Measurements from ENCODE around the gene SORCS3. TPM values are rescaled to one million over a fixed set of nuclear protein-coding genes. Genes with fewer than 3 reads are reported as not detected.

The SORCS3 gene
- total and polyA plus RNA-seq, 4 donors = 3.7 to 15.7 (median 14.8) TPM

DNA sequence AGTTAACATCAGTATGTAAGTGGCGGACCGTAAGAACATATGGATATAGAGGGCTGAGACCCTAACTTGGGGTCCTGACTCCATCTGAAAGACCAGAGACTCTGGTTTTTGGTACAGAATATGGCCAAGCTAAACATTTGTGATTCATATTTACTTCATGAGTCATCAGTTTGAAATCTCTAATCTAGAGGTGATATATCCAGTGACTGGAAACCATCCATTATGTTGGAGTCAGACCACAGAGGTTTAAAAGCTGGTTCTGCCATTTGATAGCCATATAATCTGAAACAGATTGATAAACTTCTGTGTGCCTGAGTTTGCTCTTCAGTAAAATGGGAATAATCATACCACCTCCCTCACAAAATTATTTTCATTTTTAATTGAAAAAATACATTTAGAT, 505.3 kb downstream of the SORCS3 start:
- H3K4me1 ChIP-seq (ENCODE audit: control insufficient read depth, insufficient read depth, low read length) = no peaks in the 10 kb centered on the region
- H3K27me3 ChIP-seq (ENCODE audit: control insufficient read depth, insufficient read depth, low read length) = no peaks in the 10 kb centered on the region
- no peak overlapping the region for H3K27ac ChIP-seq (ENCODE audit: low read depth, low read length)
- 100% methylated on average over 2 of the region's 2 CpGs for WGBS (ENCODE audit: insufficient coverage)
- no peak overlapping the region for H3K4me3 ChIP-seq (ENCODE audit: low read depth, low read length)
- no peak for DNase-seq (ENCODE audit: low read depth in 4 of 6, low spot score in 6 of 6)
- no peaks in the 10 kb centered on the region for H3K36me3 ChIP-seq (ENCODE audit: control insufficient read depth, insufficient read depth, low read length)
- H3K9me3 ChIP-seq (ENCODE audit: control insufficient read depth, insufficient read depth, low read length) = no peaks in the 10 kb centered on the region

GRCh38 chr10:105148456-105148855, 507.4 kb downstream of the SORCS3 start:
- WGBS (ENCODE audit: insufficient coverage) = 100% methylated on average over 1 of the region's 1 CpG

GRCh38 chr10:105148921-105149320, 507.8 kb downstream of the SORCS3 start:
- DNase-seq (ENCODE audit: low read depth in 4 of 6, low spot score in 6 of 6) = no peak
- Histone ChIP-seq H3K27ac (ENCODE audit: low read depth, low read length) (no peak overlapping the region), H3K4me1 (ENCODE audit: control insufficient read depth, insufficient read depth, low read length) (no peaks in the 10 kb centered on the region), H3K36me3 (ENCODE audit: control insufficient read depth, insufficient read depth, low read length) (no peaks in the 10 kb centered on the region), H3K27me3 (ENCODE audit: control insufficient read depth, insufficient read depth, low read length) (no peaks in the 10 kb centered on the region), H3K9me3 (ENCODE audit: control insufficient read depth, insufficient read depth, low read length) (no peaks in the 10 kb centered on the region), H3K4me3 (ENCODE audit: low read depth, low read length) (no peak overlapping the region)
- no CpG with 5 or more reads among the region's 2 CpGs for whole genome bisulfite sequencing (ENCODE audit: insufficient coverage)

More at GRCh38 chr10:105148456-105148855, 507.4 kb downstream of the SORCS3 start:
- Histone ChIP-seq H3K27me3 (ENCODE audit: control insufficient read depth, insufficient read depth, low read length) (no peaks in the 10 kb centered on the region), H3K9me3 (ENCODE audit: control insufficient read depth, insufficient read depth, low read length) (no peaks in the 10 kb centered on the region), H3K4me1 (ENCODE audit: control insufficient read depth, insufficient read depth, low read length) (no peaks in the 10 kb centered on the region), H3K27ac (ENCODE audit: low read depth, low read length) (no peak overlapping the region), H3K4me3 (ENCODE audit: low read depth, low read length) (no peak overlapping the region), H3K36me3 (ENCODE audit: control insufficient read depth, insufficient read depth, low read length) (no peaks in the 10 kb centered on the region)
- DNase-seq (ENCODE audit: low read depth in 4 of 6, low spot score in 6 of 6) = no peak

DNA sequence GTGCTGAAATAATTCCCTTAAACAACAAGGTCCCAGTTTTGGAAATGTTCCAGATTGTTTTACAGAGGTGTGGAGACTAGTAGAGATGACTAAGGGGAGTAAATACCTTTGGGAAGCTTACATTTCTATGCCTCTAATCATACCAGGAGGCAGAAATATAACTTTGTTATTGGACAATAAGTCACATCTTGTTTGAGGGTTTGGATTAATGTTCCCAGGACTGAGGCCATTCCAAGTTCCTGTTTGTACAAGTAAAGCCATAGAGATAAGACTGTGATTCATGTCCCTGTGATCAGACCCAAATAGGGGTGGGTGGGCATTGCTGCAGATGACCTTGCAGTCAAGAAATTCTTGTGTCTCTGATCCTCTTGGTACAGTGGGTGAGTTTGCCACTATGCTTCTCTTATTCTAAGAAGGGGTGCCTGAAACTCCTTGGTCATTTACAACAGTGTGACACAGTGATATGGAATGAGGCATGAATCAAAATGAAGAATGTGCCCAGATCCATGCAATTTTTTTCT, 508.3 kb downstream of the SORCS3 start:
- no peak for DNase-seq (ENCODE audit: low read depth in 4 of 6, low spot score in 6 of 6)
- no peaks in the 10 kb centered on the region for H3K4me1 ChIP-seq (ENCODE audit: control insufficient read depth, insufficient read depth, low read length)
- no peaks in the 10 kb centered on the region for H3K27me3 ChIP-seq (ENCODE audit: control insufficient read depth, insufficient read depth, low read length)
- no peak overlapping the region for H3K27ac ChIP-seq (ENCODE audit: low read depth, low read length)
- no peaks in the 10 kb centered on the region for H3K36me3 ChIP-seq (ENCODE audit: control insufficient read depth, insufficient read depth, low read length)
- no peaks in the 10 kb centered on the region for H3K9me3 ChIP-seq (ENCODE audit: control insufficient read depth, insufficient read depth, low read length)
- H3K4me3 ChIP-seq (ENCODE audit: low read depth, low read length) = no peak overlapping the region

- no peaks in the 10 kb centered on the region for H3K36me3 ChIP-seq (ENCODE audit: control insufficient read depth, insufficient read depth, low read length)
- no peak overlapping the region for H3K27ac ChIP-seq (ENCODE audit: low read depth, low read length)
- H3K4me3 ChIP-seq (ENCODE audit: low read depth, low read length) = no peak overlapping the region
- peak in 3 of 6 donors; percentile 12 to 53 (median 48) for DNase-seq (ENCODE audit: low read depth in 4 of 6, low spot score in 6 of 6)
- H3K4me1 ChIP-seq (ENCODE audit: control insufficient read depth, insufficient read depth, low read length) = no peaks in the 10 kb centered on the region
- H3K9me3 ChIP-seq (ENCODE audit: control insufficient read depth, insufficient read depth, low read length) = no peaks in the 10 kb centered on the region
- H3K27me3 ChIP-seq (ENCODE audit: control insufficient read depth, insufficient read depth, low read length) = no peaks in the 10 kb centered on the region
- WGBS (ENCODE audit: insufficient coverage) = 55% methylated on average over 4 of the region's 4 CpGs
Measured at GRCh38 chr10:105150259-105150880, 509.3 kb downstream of the SORCS3 start.

- H3K27me3 ChIP-seq (ENCODE audit: control insufficient read depth, insufficient read depth, low read length) = no peaks in the 10 kb centered on the region
- H3K4me3 ChIP-seq (ENCODE audit: low read depth, low read length) = no peak overlapping the region
- WGBS (ENCODE audit: insufficient coverage) = 100% methylated on average over 2 of the region's 4 CpGs
- no peak for DNase-seq (ENCODE audit: low read depth in 4 of 6, low spot score in 6 of 6)
- no peaks in the 10 kb centered on the region for H3K4me1 ChIP-seq (ENCODE audit: control insufficient read depth, insufficient read depth, low read length)
- H3K36me3 ChIP-seq (ENCODE audit: control insufficient read depth, insufficient read depth, low read length) = no peaks in the 10 kb centered on the region
- no peak overlapping the region for H3K27ac ChIP-seq (ENCODE audit: low read depth, low read length)
- no peaks in the 10 kb centered on the region for H3K9me3 ChIP-seq (ENCODE audit: control insufficient read depth, insufficient read depth, low read length)
Measured at GRCh38 chr10:105154736-105155135, 513.6 kb downstream of the SORCS3 start.

DNA sequence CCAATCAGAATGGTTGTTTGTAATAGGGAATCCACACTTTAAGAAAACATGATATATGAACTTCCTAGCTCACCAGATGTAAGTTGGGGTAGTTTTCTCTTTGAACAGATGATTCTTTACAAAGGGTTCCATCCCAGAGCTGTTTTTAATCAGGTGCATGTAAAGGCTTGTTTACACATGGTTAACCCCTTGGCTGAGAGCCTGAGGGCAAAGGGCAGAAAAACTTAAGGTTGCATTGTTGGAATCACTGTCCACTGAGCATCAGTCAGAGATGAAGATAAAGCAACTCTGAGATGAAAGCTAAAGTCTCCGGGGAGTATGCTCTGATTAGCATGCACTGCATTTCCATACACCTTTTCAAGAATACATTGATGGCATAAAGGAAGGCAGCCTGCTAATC, 518.2 kb downstream of the SORCS3 start:
- Histone ChIP-seq H3K36me3 (ENCODE audit: control insufficient read depth, insufficient read depth, low read length) (no peaks in the 10 kb centered on the region), H3K4me3 (ENCODE audit: low read depth, low read length) (no peak overlapping the region), H3K27me3 (ENCODE audit: control insufficient read depth, insufficient read depth, low read length) (no peaks in the 10 kb centered on the region), H3K4me1 (ENCODE audit: control insufficient read depth, insufficient read depth, low read length) (no peaks in the 10 kb centered on the region), H3K9me3 (ENCODE audit: control insufficient read depth, insufficient read depth, low read length) (no peaks in the 10 kb centered on the region), H3K27ac (ENCODE audit: low read depth, low read length) (no peak overlapping the region)
- WGBS (ENCODE audit: insufficient coverage) = no CpG with 5 or more reads among the region's 1 CpG
- DNase-seq (ENCODE audit: low read depth in 4 of 6, low spot score in 6 of 6) = no peak

DNA sequence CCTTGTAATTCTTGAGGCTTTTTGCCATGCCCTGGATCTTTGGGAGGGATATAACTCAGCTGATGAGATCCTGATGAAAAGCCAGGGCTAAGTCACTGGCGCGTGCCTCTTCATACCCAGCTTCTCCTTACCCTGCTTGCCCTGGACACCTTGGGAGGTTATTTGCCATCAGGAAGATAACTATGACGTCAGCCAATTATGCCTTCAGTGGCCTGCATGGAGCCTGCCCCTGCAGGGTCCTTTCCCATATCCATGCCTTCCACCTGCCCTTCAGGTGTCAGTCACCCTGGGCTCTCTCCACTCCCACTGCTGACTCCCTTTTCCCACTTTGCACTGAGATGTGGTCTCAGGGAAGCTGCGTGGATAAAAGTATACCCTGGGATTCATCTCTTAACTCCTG, 520.1 kb downstream of the SORCS3 start:
- WGBS (ENCODE audit: insufficient coverage) = 81% methylated on average over 3 of the region's 4 CpGs
- no peaks in the 10 kb centered on the region for H3K36me3 ChIP-seq (ENCODE audit: control insufficient read depth, insufficient read depth, low read length)
- H3K4me1 ChIP-seq (ENCODE audit: control insufficient read depth, insufficient read depth, low read length) = no peaks in the 10 kb centered on the region
- no peaks in the 10 kb centered on the region for H3K27me3 ChIP-seq (ENCODE audit: control insufficient read depth, insufficient read depth, low read length)
- DNase-seq (ENCODE audit: low read depth in 4 of 6, low spot score in 6 of 6) = no peak
- no peaks in the 10 kb centered on the region for H3K9me3 ChIP-seq (ENCODE audit: control insufficient read depth, insufficient read depth, low read length)
- H3K4me3 ChIP-seq (ENCODE audit: low read depth, low read length) = no peak overlapping the region
- H3K27ac ChIP-seq (ENCODE audit: low read depth, low read length) = no peak overlapping the region

GRCh38 chr10:105161767-105162166, 520.7 kb downstream of the SORCS3 start:
- no peak overlapping the region for H3K27ac ChIP-seq (ENCODE audit: low read depth, low read length)
- H3K36me3 ChIP-seq (ENCODE audit: control insufficient read depth, insufficient read depth, low read length) = no peaks in the 10 kb centered on the region
- H3K4me1 ChIP-seq (ENCODE audit: control insufficient read depth, insufficient read depth, low read length) = no peaks in the 10 kb centered on the region
- H3K27me3 ChIP-seq (ENCODE audit: control insufficient read depth, insufficient read depth, low read length) = no peaks in the 10 kb centered on the region
- no peak overlapping the region for H3K4me3 ChIP-seq (ENCODE audit: low read depth, low read length)
- DNase-seq (ENCODE audit: low read depth in 4 of 6, low spot score in 6 of 6) = no peak
- WGBS (ENCODE audit: insufficient coverage) = 63% methylated on average over 3 of the region's 4 CpGs
- H3K9me3 ChIP-seq (ENCODE audit: control insufficient read depth, insufficient read depth, low read length) = no peaks in the 10 kb centered on the region

DNA sequence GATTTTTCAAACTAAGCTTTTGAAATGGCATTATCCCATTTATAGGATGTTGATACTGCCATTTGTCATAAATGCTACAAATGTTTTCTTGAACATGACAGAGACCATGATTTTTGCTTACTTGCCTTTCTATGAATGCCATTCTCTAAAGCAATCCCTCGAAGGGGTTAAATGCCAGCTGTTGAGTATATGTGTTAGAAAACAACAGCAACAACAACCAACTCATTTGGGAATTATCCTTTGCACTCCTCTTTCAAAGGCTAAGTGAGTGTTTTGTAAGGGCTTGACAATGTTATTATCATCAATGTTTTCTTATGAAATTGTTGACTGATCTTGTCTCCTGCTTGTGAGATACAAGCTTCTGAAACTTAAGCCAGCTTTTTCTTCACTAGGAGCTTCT, 529.4 kb downstream of the SORCS3 start:
- no peaks in the 10 kb centered on the region for H3K27me3 ChIP-seq (ENCODE audit: control insufficient read depth, insufficient read depth, low read length)
- no peak overlapping the region for H3K27ac ChIP-seq (ENCODE audit: low read depth, low read length)
- no peaks in the 10 kb centered on the region for H3K4me1 ChIP-seq (ENCODE audit: control insufficient read depth, insufficient read depth, low read length)
- no CpG with 5 or more reads among the region's 1 CpG for WGBS (ENCODE audit: insufficient coverage)
- H3K4me3 ChIP-seq (ENCODE audit: low read depth, low read length) = no peak overlapping the region
- no peak for DNase-seq (ENCODE audit: low read depth in 4 of 6, low spot score in 6 of 6)
- no peaks in the 10 kb centered on the region for H3K9me3 ChIP-seq (ENCODE audit: control insufficient read depth, insufficient read depth, low read length)
- H3K36me3 ChIP-seq (ENCODE audit: control insufficient read depth, insufficient read depth, low read length) = no peaks in the 10 kb centered on the region
